Hepatocyte (in vitro differentiated cells): ENCODE data around the gene CHN1.

Experiments used
- CTCF ChIP-seq: fragments of 200-600 bp; sonication (generic); IDR thresholded peaks from 2 replicates; pipeline ENCODE4 v1.5.1; 2016; ENCODE audit warnings: antibody characterized with exemption, mild to moderate bottlenecking; ENCODE audit not compliant: poor library complexity
- EZH2 ChIP-seq: fragments of 200-600 bp; sonication (generic); IDR thresholded peaks from 2 replicates; pipeline ENCODE4 v1.6.1; 2016; ENCODE audit warnings: antibody characterized with exemption, mild to moderate bottlenecking, borderline replicate concordance
- EZH2phosphoT487 ChIP-seq: fragments of 200-600 bp; sonication (generic); IDR thresholded peaks from one replicate; pipeline ENCODE4 v1.6.1; 2018; ENCODE audit warnings: antibody characterized with exemption, mild to moderate bottlenecking, low read depth, moderate library complexity; ENCODE audit not compliant: unreplicated experiment, severe bottlenecking

GRCh38 chr2:174756743-174757142 is 248.4 kb downstream of the CHN1 start:
- no peak for TF ChIP-seq CTCF
- TF ChIP-seq EZH2phosphoT487, result no peak
- no peak for TF ChIP-seq EZH2
